ENCODE measurements around the gene TNS1.

- no peak for TF ChIP-seq CTCF (conservative IDR thresholded peaks at IDR 0.05; ENCODE audit: low read depth, low read length)
- no peak for TF ChIP-seq EZH2phosphoT487 (IDR thresholded peaks at IDR 0.05; ENCODE audit: borderline replicate concordance, low read length)
These were observed 207.7 kb downstream of the TNS1 start for GRCh38 chr2:217795067-217795466.
